K562 (cell line): ENCODE results near the gene WLS. TPM values are rescaled to one million over a fixed set of nuclear protein-coding genes. Genes with fewer than 3 reads are reported as not detected.

Experiments used
- ATAC-seq: fragments of 200-7000 bp; cut with Tn5 transposase; 3 replicates; pipeline ENCODE4 v1.9.1; 2020; ENCODE audit warnings: moderate library complexity
- Bru-seq: library from RNA; stranded (reverse); fragments of 400-500 nt; gene quantifications from one replicate; lab custom pipeline; 2021; lab: Mats Ljungman, UMichigan
- BruChase-seq, 2 experiments: library from RNA; stranded (reverse); fragments of 400-500 nt; gene quantifications; one replicate each; lab custom pipeline; 2021; lab: Mats Ljungman, UMichigan
- BruUV-seq: library from RNA; stranded (reverse); fragments of 400-500 nt; replicated peaks from 2 replicates; lab custom pipeline; 2021; lab: Mats Ljungman, UMichigan
- CTCF ChIA-PET: fragments of 300-600 bp; formaldehyde crosslinking; extraction: SDS; loops from one replicate; lab custom pipeline; 2021; ENCODE audit warnings: low intra/inter-chr PET ratio; lab: Yijun Ruan, JAX
- POLR2A ChIA-PET: fragments of 300-600, 350-650 bp; sonication (Branson Sonifier 250); formaldehyde crosslinking; extraction: SDS; loops from one replicate; lab custom pipeline; 2021; ENCODE audit warnings: antibody characterized with exemption, inconsistent platforms; lab: Yijun Ruan, JAX
- DNase-seq, 4 experiments: peaks; one replicate each; pipeline versions ENCODE4 v3.0.0 to v3.0.0-alpha.2; 2011 to 2018; ENCODE audit warnings: low spot score in 3 of 4, mixed read lengths in 3 of 4; ENCODE audit errors: extremely low read depth in 1 of 4
- FAIRE-seq: peaks from 2 replicates; lab custom pipeline; 2011; peaks lifted over from hg19 to GRCh38; lab: Jason Lieb, UNC
- H2AFZ ChIP-seq: 2 replicates; pipeline ENCODE4 v1.6.0; 2011; ENCODE audit warnings: low read depth, low read length, control low read depth, inconsistent platforms
- H3K27ac ChIP-seq: fragments of 200-600 bp; 3 replicates; pipeline ENCODE4 v1.8.0; 2011; ENCODE audit warnings: low read depth, mild to moderate bottlenecking, control low read depth, inconsistent platforms, low read length, moderate library complexity, mixed read lengths; ENCODE audit errors: extremely low read depth
- H3K27me3 ChIP-seq, 2 experiments: fragments of 300-600 bp in 1 of 2; 2 replicates in 1 of 2; 3 replicates in 1 of 2; pipeline versions ENCODE4 v1.6.0 to v1.8.0; 2011; ENCODE audit warnings: inconsistent platforms in 2 of 2, low read length in 2 of 2, mild to moderate bottlenecking in 1 of 2, mixed read lengths in 1 of 2, moderate library complexity in 1 of 2; ENCODE audit not compliant: control insufficient read depth in 2 of 2, insufficient read depth in 2 of 2
- H3K36me3 ChIP-seq: fragments of 300-600 bp; 3 replicates; pipeline ENCODE4 v1.8.0; 2011; ENCODE audit warnings: mild to moderate bottlenecking, low read length, inconsistent platforms; ENCODE audit not compliant: control insufficient read depth, insufficient read depth
- H3K4me1 ChIP-seq, 2 experiments: fragments of 200-600 bp in 1 of 2; replicated peaks in 1 of 2; 2 replicates in 1 of 2; 3 replicates in 1 of 2; pipeline versions ENCODE4 v1.5.1 to v1.8.0; 2011; ENCODE audit warnings: inconsistent platforms in 2 of 2, low read length in 2 of 2, mild to moderate bottlenecking in 1 of 2, mixed read lengths in 1 of 2, moderate library complexity in 1 of 2; ENCODE audit not compliant: control insufficient read depth in 2 of 2, insufficient read depth in 2 of 2
- H3K4me2 ChIP-seq: 2 replicates; pipeline ENCODE4 v1.6.1; 2011; ENCODE audit warnings: low read length, control low read depth, inconsistent platforms, mixed read lengths; ENCODE audit not compliant: insufficient read depth
- H3K4me3 ChIP-seq: fragments of 200-600 bp; sonication (generic), shearing (Covaris generic); 2 replicates; pipeline ENCODE4 v1.5.1; 2016; ENCODE audit warnings: control low read depth, inconsistent platforms
- H3K79me2 ChIP-seq: fragments of 200-600 bp; 3 replicates; pipeline ENCODE4 v1.8.0; 2011; ENCODE audit warnings: low read length, inconsistent platforms; ENCODE audit not compliant: control insufficient read depth, insufficient read depth
- H3K9ac ChIP-seq, 2 experiments: 2 replicates each; pipeline versions ENCODE4 v1.6.0 to v1.6.1; 2011; ENCODE audit warnings: low read depth in 2 of 2, low read length in 2 of 2, control low read depth in 1 of 2, inconsistent platforms in 1 of 2, mild to moderate bottlenecking in 1 of 2, mixed read lengths in 1 of 2; ENCODE audit not compliant: insufficient read depth in 1 of 2
- H3K9me1 ChIP-seq: one replicate; pipeline ENCODE4 v1.6.0; 2011; ENCODE audit warnings: inconsistent platforms, mild to moderate bottlenecking, low read length, moderate library complexity; ENCODE audit not compliant: control insufficient read depth, insufficient read depth
- H3K9me3 ChIP-seq: replicated peaks from 2 replicates; pipeline ENCODE4 v1.5.1; 2011; ENCODE audit warnings: low read depth, low read length, inconsistent platforms; ENCODE audit not compliant: control insufficient read depth, insufficient read depth
- H4K20me1 ChIP-seq: replicated peaks from 2 replicates; pipeline ENCODE4 v1.6.1; 2011; ENCODE audit warnings: low read length, inconsistent platforms, mixed read lengths; ENCODE audit not compliant: control insufficient read depth, insufficient read depth
- POU5F1 ChIP-seq: fragments of 150-350 bp; IDR thresholded peaks from 2 replicates; pipeline ENCODE4 v1.6.1; 2014; ENCODE audit warnings: borderline replicate concordance, low read length, low read depth, mild to moderate bottlenecking; ENCODE audit not compliant: partially characterized antibody
- TFE3 ChIP-seq: fragments of 450-650 bp; formaldehyde crosslinking; IDR thresholded peaks from 2 replicates; pipeline ENCODE4 v1.4.0; 2020; ENCODE audit warnings: mild to moderate bottlenecking, mixed read lengths
- ZNF143 ChIP-seq: sonication (generic); formaldehyde crosslinking; IDR thresholded peaks from 2 replicates; pipeline ENCODE4 v1.9.0; 2022; ENCODE audit warnings: mild to moderate bottlenecking, missing genetic modification reagents
- WGBS: fragments of 100-300 bp; shearing (Covaris generic); methylation state at CpG from one replicate; pipeline ENCODE4 v1.1.6; 2016; ENCODE audit warnings: low coverage, mixed read lengths; ENCODE audit not compliant: insufficient coverage; ENCODE audit errors: missing lambda C conversion rate; 5-methylcytosine and 5-hydroxymethylcytosine counted together
- in situ Hi-C: fragments of 300-500 bp; cut with MboI; formaldehyde crosslinking; loops from 4 replicates; pipeline ENCODE4 v1.15.0; 2018; ENCODE audit warnings: inconsistent platforms, mixed read lengths
- intact Hi-C: fragments of 100-400 bp; cut with micrococcal nuclease; formaldehyde crosslinking; loops from 2 replicates; pipeline ENCODE4 v1.14.2; 2022
- long read RNA-seq, 3 experiments: library from polyadenylated mRNA in 2 of 3; library from RNA in 1 of 3; unstranded in 2 of 3; stranded (forward) in 1 of 3; transcript quantifications; one replicate each; pipeline ENCODE4 v2.0.0, GENCODE V29; 2019 to 2022
- polyA minus RNA-seq, 3 experiments: library from RNA; depleted of rRNA, polyadenylated mRNA; stranded (reverse); fragments of >200 nt; gene quantifications; 2 replicates each; pipeline ENCODE4 v1.2.3, GENCODE V29; 2011
- polyA plus RNA-seq, 8 experiments: library from polyadenylated mRNA; depleted of rRNA in 4 of 8; stranded (reverse) in 5 of 8; unstranded in 3 of 8; fragments of >200 nt; fragmentation: Nextera tagmentation in 2 of 8; fragmentation: Illumina TruSeq in 1 of 8; extraction: Ambion mirVana in 2 of 8; extraction: Trizol in 1 of 8; gene quantifications; 2 replicates each; pipeline versions ENCODE4 v1.2.1 to v1.2.3, GENCODE V29; 2011 to 2014; ENCODE audit warnings: inconsistent platforms in 1 of 8, missing spikeins in 1 of 8
- total RNA-seq, 7 experiments: library from RNA; depleted of rRNA in 6 of 7; stranded (reverse); fragments of >200 nt in 6 of 7; fragmentation: Illumina TruSeq in 2 of 7; extraction: Trizol in 2 of 7; gene quantifications; 2 replicates each; pipeline versions ENCODE4 v1.2.1 to v1.2.3, GENCODE V29; 2011 to 2021; ENCODE audit warnings: low replicate concordance in 1 of 7

WLS gene
- not detected in 2 replicates for total RNA-seq (2011; cell fraction: chromatin; rRNA removed; ENCODE audit: low replicate concordance)
- not detected in 2 replicates for total RNA-seq (2011; cell fraction: nucleolus; rRNA removed)
- not detected in 2 replicates for total RNA-seq (2011; cell fraction: nucleoplasm; rRNA removed)
- total RNA-seq (2014; rRNA removed) (not detected in 2 replicates), total RNA-seq (2014; rRNA removed; fragmentation: Illumina TruSeq; extraction: Trizol) (not detected in 2 replicates), total RNA-seq (2015; rRNA removed; fragmentation: Illumina TruSeq; extraction: Trizol) (not detected in 2 replicates), total RNA-seq (2021) (0.47 and 0.56 TPM in 2 replicates), polyA plus RNA-seq (2011; rRNA removed) (not detected in 2 replicates), polyA plus RNA-seq (2014; fragmentation: Illumina TruSeq; extraction: Trizol) (not detected in 2 replicates), polyA plus RNA-seq (2014; fragmentation: Nextera tagmentation; extraction: Ambion mirVana) (not detected), polyA plus RNA-seq (2014; rRNA removed) (not detected in 2 replicates), polyA minus RNA-seq (2011; rRNA and poly(A)+ RNA removed) (not detected in 2 replicates), Bru-seq, nascent RNA (percentile 10 among the genes with signal in this experiment), BruChase-seq, experiment 1, labeled RNA remaining after a 2-hour chase (percentile 10 among the genes with signal in this experiment), BruChase-seq, experiment 2, labeled RNA remaining after a 6-hour chase (percentile 7 among the genes with signal in this experiment)
- not detected in 2 replicates for polyA plus RNA-seq (2011; cell fraction: cytosol; rRNA removed)
- not detected in 2 replicates for polyA plus RNA-seq (2011; cell fraction: nucleus; rRNA removed)
- not detected in 2 replicates for polyA plus RNA-seq (2012)
- polyA minus RNA-seq (2011; cell fraction: cytosol; rRNA and poly(A)+ RNA removed) = 2.0 TPM in 1 of 2 replicates, not detected in the other
- polyA minus RNA-seq (2011; cell fraction: nucleus; rRNA and poly(A)+ RNA removed) = not detected in 2 replicates
- long read RNA-seq, experiment 1 = 0 reads
- long read RNA-seq, experiment 2 = 0 reads
- long read RNA-seq, experiment 3 = 0 reads

DNA sequence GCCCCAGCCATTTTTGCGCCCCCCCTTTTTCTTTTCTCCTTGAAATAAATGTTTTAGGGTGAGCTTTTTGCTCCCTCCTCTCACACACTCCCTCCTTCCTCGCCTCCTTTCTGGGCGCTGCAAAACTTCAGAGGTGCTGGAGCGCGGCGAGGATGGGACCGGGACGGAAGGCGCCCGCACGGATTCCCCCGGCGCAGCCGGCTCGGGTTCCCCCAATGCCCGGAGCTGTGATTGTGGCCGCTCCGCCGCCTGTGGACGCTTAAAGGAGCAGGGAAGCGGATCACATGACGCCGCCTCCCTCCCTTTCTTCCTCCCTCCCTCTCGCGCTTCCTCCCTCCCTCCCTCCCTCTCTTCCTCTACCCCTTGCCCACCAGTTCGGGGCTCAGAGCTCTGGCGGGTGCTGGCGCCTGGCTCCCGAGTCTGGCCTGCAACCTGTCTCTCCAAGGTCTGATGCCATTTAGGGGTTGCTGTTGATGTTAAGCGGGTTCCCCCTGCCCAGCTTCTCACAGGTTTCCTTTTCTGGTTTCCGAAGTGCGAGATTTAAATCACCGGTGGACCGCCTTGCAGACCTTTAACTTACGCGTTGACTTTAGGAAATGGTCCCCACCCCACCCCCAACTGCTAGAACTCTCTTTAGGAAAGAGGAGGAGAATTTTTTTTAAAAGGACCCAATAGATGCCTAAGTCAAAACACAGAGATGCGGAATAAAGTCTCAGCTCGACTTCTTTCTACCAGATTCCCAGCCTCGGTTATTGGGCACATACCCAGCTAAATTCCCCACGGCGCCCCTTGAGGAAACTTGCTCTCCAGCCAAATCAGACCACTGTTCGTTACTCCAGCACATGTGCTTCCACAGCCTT, at the start of gene WLS:
Gene WLS, minus strand, starts transcription at position 235 of the 860 bp plus-strand sequence. Its CDS starts 224 bp downstream, at position 11.
- ChIA-PET CTCF (no interaction called here), POLR2A (interaction anchor here (0.6 kb wide), 1 partner anchor 80 kb away, joined by 3 read pairs; no protein-coding TSS in a partner anchor)
- Histone ChIP-seq H3K4me3 (no peak within 1 kb of the TSS), H4K20me1 (no peaks in the 10 kb centered on the region), H2AFZ (no peak within 1 kb of the TSS), H3K36me3 (no peaks in the 10 kb centered on the region), H3K9me3 (no peaks in the 10 kb centered on the region), H3K4me1 (no peaks in the 10 kb centered on the region; a peak in 2 of 5 replicates), H3K79me2 (no peaks in the 10 kb centered on the region), H3K27ac (no peak within 1 kb of the TSS), H3K4me2 (no peak within 1 kb of the TSS), H3K27me3 (peaks cover 18 to 28% of the 10 kb centered on the region in 2 experiments; a peak in 3 of 5 replicates), H3K9ac (no peak within 1 kb of the TSS), H3K9me1 (no peaks in the 10 kb centered on the region)
- intact Hi-C loops = no loop called here
- BruUV-seq = no TSS peak
- FAIRE-seq = no peak
- WGBS = 5% methylated on average over 34 of the region's 42 CpGs
- TF ChIP-seq POU5F1 = no peak
- TF ChIP-seq ZNF143 (CRISPR knock-in tag) = no peak
- TF ChIP-seq TFE3 (CRISPR knock-in tag) = peak; percentile 36
- no peak for ATAC-seq
- in situ Hi-C loops = no loop called here
- no peak for DNase-seq
